Measurements from ENCODE around the gene PCIF1. TPM values are rescaled to one million over a fixed set of nuclear protein-coding genes. Genes with fewer than 3 reads are reported as not detected.
A peak's percentile ranks its signal among the peaks of the same experiment; 100 is the strongest.

The PCIF1 gene
- total and polyA plus RNA-seq, 2 donors = 11.5 to 44.0 TPM

GRCh38 chr20:45968081-45968671, 33.7 kb downstream of the PCIF1 start:
- no peak for DNase-seq (ENCODE audit: extremely low spot score)
- 95% methylated on average over 10 of the region's 10 CpGs for WGBS
- Histone ChIP-seq H3K36me3 (ENCODE audit: insufficient read depth) (peaks cover 5% of the 10 kb centered on the region), H3K4me3 (ENCODE audit: low read depth, low read length) (no peak overlapping the region), H3K27ac (ENCODE audit: low read depth) (no peak overlapping the region), H3K4me1 (ENCODE audit: insufficient read depth) (no peaks in the 10 kb centered on the region)

- 84% methylated on average over 14 of the region's 14 CpGs for WGBS
- DNase-seq (ENCODE audit: extremely low spot score) = no peak
- no peak overlapping the region for H3K4me3 ChIP-seq (ENCODE audit: low read depth, low read length)
- no peak overlapping the region for H3K27ac ChIP-seq (ENCODE audit: low read depth)
- peaks cover 5% of the 10 kb centered on the region for H3K36me3 ChIP-seq (ENCODE audit: insufficient read depth)
- no peaks in the 10 kb centered on the region for H3K4me1 ChIP-seq (ENCODE audit: insufficient read depth)
Observed at GRCh38 chr20:45968801-45969711, 34.6 kb downstream of the PCIF1 start.

- H3K4me1 ChIP-seq (ENCODE audit: insufficient read depth) = no peaks in the 10 kb centered on the region
- H3K27ac ChIP-seq (ENCODE audit: low read depth) = no peak overlapping the region
- peaks cover 5% of the 10 kb centered on the region for H3K36me3 ChIP-seq (ENCODE audit: insufficient read depth)
- no peak for DNase-seq (ENCODE audit: extremely low spot score)
- no peak overlapping the region for H3K4me3 ChIP-seq (ENCODE audit: low read depth, low read length)
- WGBS = 42% methylated on average over 6 of the region's 6 CpGs
Observed at GRCh38 chr20:45969712-45970634, 35.5 kb downstream of the PCIF1 start.

GRCh38 chr20:45970646-45971424, 36.4 kb downstream of the PCIF1 start:
- Histone ChIP-seq H3K4me1 (ENCODE audit: insufficient read depth) (no peaks in the 10 kb centered on the region), H3K4me3 (ENCODE audit: low read depth, low read length) (peak overlapping the region; percentile 67), H3K27ac (ENCODE audit: low read depth) (peak overlapping the region; percentile 43), H3K36me3 (ENCODE audit: insufficient read depth) (peaks cover 3% of the 10 kb centered on the region)
- no peak for DNase-seq (ENCODE audit: extremely low spot score)
- WGBS = 10% methylated on average over 34 of the region's 34 CpGs

- peak overlapping the region; percentile 43 for H3K27ac ChIP-seq (ENCODE audit: low read depth)
- WGBS = 4% methylated on average over 14 of the region's 14 CpGs
- peaks cover 3% of the 10 kb centered on the region for H3K36me3 ChIP-seq (ENCODE audit: insufficient read depth)
- H3K4me3 ChIP-seq (ENCODE audit: low read depth, low read length) = peak overlapping the region; percentile 67
- H3K4me1 ChIP-seq (ENCODE audit: insufficient read depth) = no peaks in the 10 kb centered on the region
- DNase-seq (ENCODE audit: extremely low spot score) = no peak
Observed at GRCh38 chr20:45971425-45971674, 36.9 kb downstream of the PCIF1 start.

GRCh38 chr20:45971675-45972499, 37.4 kb downstream of the PCIF1 start, which contains the start of gene ZNF335:
ZNF335 (minus strand) TSS chr20:45972203; CDS start chr20:45971410, 793 bp downstream.
- under 1% methylated on average over 72 of the region's 72 CpGs for WGBS
- Histone ChIP-seq H3K4me1 (ENCODE audit: insufficient read depth) (no peaks in the 10 kb centered on the region), H3K36me3 (ENCODE audit: insufficient read depth) (peaks cover 3% of the 10 kb centered on the region), H3K4me3 (ENCODE audit: low read depth, low read length) (peak within 1 kb of the TSS; percentile 67), H3K27ac (ENCODE audit: low read depth) (peak within 1 kb of the TSS; percentile 99)
- DNase-seq (ENCODE audit: extremely low spot score) = peak; percentile 93

- Histone ChIP-seq H3K27ac (ENCODE audit: low read depth) (no peak overlapping the region), H3K36me3 (ENCODE audit: insufficient read depth) (no peaks in the 10 kb centered on the region), H3K4me3 (ENCODE audit: low read depth, low read length) (peak overlapping the region; percentile 15), H3K4me1 (ENCODE audit: insufficient read depth) (no peaks in the 10 kb centered on the region)
- DNase-seq (ENCODE audit: extremely low spot score) = no peak
- WGBS = 35% methylated on average over 29 of the region's 29 CpGs
Observed at GRCh38 chr20:45972500-45973183, 38.2 kb downstream of the PCIF1 start.

- 77% methylated on average over 7 of the region's 7 CpGs for WGBS
- DNase-seq (ENCODE audit: extremely low spot score) = no peak
- H3K4me3 ChIP-seq (ENCODE audit: low read depth, low read length) = no peak overlapping the region
- no peak overlapping the region for H3K27ac ChIP-seq (ENCODE audit: low read depth)
- no peaks in the 10 kb centered on the region for H3K4me1 ChIP-seq (ENCODE audit: insufficient read depth)
- no peaks in the 10 kb centered on the region for H3K36me3 ChIP-seq (ENCODE audit: insufficient read depth)
Observed at GRCh38 chr20:45974896-45975565, 40.5 kb downstream of the PCIF1 start.

- WGBS = 84% methylated on average over 11 of the region's 11 CpGs
- DNase-seq (ENCODE audit: extremely low spot score) = no peak
- Histone ChIP-seq H3K27ac (ENCODE audit: low read depth) (no peak overlapping the region), H3K36me3 (ENCODE audit: insufficient read depth) (no peaks in the 10 kb centered on the region), H3K4me1 (ENCODE audit: insufficient read depth) (no peaks in the 10 kb centered on the region), H3K4me3 (ENCODE audit: low read depth, low read length) (no peak overlapping the region)
Observed at GRCh38 chr20:45975686-45976085, 41.2 kb downstream of the PCIF1 start.

GRCh38 chr20:45976086-45976485, 41.6 kb downstream of the PCIF1 start:
- Histone ChIP-seq H3K36me3 (ENCODE audit: insufficient read depth) (no peaks in the 10 kb centered on the region), H3K4me1 (ENCODE audit: insufficient read depth) (no peaks in the 10 kb centered on the region), H3K4me3 (ENCODE audit: low read depth, low read length) (no peak overlapping the region), H3K27ac (ENCODE audit: low read depth) (no peak overlapping the region)
- no peak for DNase-seq (ENCODE audit: extremely low spot score)
- WGBS = 75% methylated on average over 6 of the region's 6 CpGs

GRCh38 chr20:45981261-45981660, 46.8 kb downstream of the PCIF1 start:
- WGBS = 91% methylated on average over 6 of the region's 6 CpGs
- DNase-seq (ENCODE audit: extremely low spot score) = no peak
- Histone ChIP-seq H3K27ac (ENCODE audit: low read depth) (no peak overlapping the region), H3K4me1 (ENCODE audit: insufficient read depth) (no peaks in the 10 kb centered on the region), H3K4me3 (ENCODE audit: low read depth, low read length) (no peak overlapping the region), H3K36me3 (ENCODE audit: insufficient read depth) (no peaks in the 10 kb centered on the region)

Measured in urinary bladder (tissue), 4 donors.